Measurements from ENCODE around the gene ITGA3.

DNA sequence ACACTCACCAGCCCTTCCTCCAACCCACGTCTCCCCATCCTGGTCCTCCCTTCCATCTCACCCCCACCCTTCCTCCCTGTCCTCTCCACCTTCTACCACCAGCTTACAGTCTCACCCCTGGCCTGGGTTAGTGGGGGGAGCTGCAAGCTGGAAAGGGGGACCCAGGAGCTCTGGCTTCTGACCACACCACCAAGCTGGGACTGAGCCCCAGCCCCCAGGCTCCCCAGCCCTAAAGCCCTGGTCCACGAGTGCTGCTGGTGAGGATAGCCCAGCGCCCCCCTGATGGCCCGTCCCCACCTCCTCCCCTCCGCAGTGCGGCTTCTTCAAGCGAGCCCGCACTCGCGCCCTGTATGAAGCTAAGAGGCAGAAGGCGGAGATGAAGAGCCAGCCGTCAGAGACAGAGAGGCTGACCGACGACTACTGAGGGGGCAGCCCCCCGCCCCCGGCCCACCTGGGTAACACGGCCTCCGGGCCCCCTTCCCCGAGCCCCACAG, 32.0 kb downstream of the ITGA3 start:
- TF ChIP-seq FOXM1 (CRISPR knock-in tag; IDR thresholded peaks at IDR 0.05) (no peak), POLR2AphosphoS5 (IDR thresholded peaks at IDR 0.05; ENCODE audit: low read depth, low read length) (no peak), RAD21 (CRISPR knock-in tag; IDR thresholded peaks at IDR 0.05) (no peak)
